Stimulated activated CD8-positive, alpha-beta memory T cell treated with anti-CD3 and anti-CD28 coated beads, Interleukin-15, amount 100 ng/mL, for 24 hours (primary cell): ENCODE measurements around the gene C2orf49.
A peak's percentile ranks its signal among the peaks of the same experiment; 100 is the strongest.

ENCODE experiments used
- DNase-seq: peaks from one replicate; pipeline ENCODE4 v3.0.0-alpha.2; 2020; ENCODE audit warnings: low read depth

The C2orf49 gene

DNA sequence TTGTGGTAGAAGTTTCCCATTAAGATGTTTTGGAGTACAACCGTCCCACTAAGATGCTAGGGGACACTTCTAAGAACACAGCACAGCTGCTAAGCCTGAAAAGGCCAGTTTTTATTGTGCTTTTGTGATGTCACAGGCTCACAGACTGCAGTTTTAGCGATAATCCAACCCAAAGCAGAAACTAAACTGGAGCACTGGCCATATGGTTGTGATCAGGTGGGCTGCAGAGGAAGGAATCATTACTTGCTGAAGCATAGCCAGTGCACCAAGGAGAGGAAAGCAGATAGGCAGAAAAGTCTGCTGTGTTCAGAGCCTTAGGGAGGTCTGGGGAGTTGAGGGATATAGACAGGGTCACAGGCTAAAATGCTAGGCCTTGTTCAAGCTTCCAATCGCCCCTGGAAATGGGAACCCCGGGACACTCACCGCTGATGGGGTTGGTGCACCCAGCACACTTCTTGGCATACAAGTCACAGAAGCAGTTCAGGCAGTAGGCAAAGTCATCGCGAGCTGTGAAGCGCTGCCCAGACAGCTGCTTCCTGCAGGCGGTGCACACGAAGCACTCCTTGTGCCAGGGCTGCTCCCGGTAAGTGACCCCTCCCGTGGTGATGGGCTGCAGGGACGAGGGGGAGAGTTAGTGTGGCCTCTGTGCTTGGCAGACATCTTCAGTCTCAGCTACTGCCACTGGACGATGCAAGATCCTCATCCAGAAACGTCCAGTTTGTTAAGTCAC, 25.7 kb downstream of the C2orf49 start:
- DNase-seq = no peak

DNA sequence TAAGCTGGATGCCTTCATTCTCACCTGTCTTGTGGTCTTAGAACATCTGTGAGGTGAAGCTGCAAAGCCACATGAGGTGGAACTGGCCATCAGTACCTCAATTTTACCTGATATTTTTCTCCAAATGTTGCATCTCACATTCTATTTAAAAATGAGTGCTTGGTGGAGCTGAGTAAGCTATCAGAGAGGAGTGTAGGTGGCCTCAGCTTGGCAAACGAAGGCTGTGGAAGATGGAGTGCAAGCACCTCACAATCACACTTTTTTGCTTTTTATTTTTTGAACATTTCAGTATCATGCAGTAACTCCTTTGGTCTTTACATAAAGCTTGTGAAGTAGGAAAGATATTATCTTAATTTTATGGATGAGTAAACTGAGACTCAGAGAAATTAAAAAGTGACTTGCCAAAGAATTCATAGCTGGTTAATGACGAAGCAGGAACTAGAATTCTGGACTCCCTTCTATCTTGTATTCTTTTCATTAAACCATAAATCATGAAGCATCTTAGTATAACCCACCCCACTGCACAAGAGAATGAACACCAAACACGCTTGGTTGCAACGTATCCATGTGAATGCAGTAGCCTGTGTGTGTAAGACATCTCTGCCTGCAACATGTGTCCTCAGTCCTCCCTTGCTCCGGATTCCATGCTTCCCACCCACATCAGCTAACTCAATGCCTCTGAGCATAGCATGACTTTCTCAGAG, 27.2 kb downstream of the C2orf49 start:
- DNase-seq = no peak

DNA sequence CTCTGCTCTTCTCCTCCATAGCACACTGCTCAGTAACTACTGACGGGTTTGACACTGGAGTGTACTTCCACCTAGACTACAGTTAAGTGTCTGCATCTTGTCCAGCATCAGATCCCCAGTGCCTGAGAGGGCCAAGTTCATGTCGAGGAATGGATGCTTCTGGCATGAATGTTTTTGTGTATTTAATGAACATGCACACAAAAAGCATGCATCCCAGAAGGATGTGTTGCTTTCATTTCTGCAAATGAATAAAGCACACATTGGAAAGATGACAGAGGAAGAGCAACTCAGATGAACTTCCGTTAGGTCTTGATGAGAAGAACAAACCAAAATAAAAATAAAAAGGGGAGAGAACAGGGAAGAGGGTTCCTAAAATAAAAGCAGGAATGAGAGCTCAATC, 27.9 kb downstream of the C2orf49 start:
- DNase-seq = no peak

DNA sequence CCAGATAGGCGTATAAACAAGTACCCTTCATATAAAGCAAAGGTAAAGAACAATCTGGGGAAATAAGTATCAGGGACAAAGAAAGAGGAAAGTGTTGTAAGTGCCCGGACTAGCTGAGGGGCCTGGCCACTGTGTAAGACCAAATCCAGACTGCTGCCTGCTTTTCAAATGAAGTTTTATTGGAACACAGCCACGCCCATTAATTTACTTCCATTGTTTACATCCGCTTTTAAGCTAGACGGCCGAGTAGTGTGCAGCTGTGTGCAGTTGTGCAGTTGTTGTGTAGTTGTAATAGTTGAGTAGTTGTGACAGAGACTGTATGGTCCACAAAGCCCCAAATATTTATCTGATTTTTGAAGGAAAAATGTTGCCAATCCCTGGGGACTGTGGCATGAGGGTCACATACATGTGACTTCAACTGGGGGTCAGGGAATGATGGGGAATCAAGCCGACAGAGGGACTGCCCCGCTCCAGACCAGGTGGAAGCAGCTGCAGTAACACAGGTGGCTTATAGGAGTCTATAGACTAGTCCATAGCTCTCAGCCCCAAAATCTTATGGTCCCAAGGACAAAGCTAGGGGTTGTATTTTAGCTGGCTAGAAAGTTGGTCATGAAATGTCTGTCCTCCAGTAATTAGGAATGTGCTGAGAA, 31.5 kb downstream of the C2orf49 start:
- no peak for DNase-seq

DNA sequence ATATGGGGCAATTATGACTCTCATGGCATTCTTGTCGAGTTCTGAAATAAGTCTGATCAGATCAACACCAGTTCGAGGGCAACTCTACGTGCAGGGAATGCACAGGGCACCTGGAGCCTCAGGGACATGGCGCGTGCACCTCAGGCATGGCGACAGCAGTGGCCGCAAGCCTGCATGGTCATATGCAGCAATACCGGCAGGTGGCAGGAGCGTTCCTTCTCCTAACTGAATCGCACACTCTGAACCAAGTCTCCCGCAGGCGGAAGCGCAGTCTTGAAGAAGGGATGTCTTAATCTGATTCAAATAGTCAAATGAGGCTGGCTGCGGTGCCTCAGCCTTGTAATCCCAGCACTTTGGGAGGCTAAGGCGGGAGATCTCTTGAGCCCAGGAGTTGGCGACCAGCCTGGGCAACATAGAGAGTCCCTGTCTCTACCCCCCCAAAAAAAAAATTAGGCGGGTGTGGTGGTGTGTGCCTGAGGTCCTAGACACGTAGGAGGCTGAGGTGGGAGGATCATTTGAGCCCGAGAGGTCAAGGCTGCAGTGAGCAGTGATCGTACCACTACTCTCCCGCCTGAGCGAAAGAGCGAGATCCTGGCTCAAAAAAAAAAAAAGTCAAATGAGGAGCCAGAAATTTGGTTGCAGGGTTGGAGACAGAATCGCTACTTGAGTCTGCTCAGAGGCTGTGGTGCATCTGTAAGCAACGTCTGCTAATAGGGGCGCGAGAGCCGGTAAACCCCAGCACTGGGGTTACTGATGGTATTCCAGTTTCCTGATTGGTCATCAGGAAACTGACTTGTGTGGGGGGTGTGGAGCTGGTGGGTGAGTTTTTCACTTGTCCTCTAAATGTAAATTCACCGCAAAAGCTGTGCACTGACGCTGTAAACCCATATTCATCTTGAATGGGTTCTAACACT, 32.7 kb downstream of the C2orf49 start:
- peak; percentile 57 for DNase-seq

DNA sequence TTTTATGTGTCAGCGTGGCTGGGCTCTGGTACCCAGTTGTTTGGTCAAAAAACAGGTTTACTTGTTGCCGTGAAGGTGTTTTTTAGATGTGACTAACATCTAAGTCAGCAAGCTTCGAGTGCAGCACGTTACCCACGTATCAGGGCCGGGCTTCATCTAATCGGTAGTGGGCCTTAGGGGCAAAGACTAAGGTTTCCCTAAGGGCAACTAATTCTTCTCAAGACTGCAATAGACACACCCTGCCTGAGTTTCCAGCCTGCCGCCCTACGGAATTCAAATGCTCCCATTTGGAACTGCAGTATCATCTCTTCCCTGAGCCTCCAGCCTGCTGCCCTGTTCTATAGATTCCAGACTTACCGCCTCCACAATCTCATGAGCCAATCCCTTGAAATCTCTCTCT, 33.8 kb downstream of the C2orf49 start:
- DNase-seq = no peak

DNA sequence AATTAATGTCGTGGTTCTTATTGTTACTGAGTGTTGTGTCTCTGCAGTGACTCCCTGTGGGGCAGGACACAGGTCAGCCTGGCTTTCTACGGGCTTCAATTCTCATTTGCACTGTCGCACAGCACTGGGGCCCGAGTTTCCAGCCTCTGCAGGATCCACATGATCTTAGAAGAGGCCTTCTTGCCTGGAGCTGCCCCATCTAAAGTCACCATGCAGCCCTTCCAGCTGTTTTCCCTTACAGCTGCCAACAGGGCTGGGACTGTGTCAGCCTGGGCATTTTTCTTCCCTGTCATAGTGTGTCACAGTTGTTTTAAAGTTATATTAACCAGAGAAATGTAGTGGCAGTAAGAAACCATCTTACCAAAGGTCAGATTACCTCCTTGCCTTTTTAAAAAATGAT, 34.5 kb downstream of the C2orf49 start:
- DNase-seq = no peak

DNA sequence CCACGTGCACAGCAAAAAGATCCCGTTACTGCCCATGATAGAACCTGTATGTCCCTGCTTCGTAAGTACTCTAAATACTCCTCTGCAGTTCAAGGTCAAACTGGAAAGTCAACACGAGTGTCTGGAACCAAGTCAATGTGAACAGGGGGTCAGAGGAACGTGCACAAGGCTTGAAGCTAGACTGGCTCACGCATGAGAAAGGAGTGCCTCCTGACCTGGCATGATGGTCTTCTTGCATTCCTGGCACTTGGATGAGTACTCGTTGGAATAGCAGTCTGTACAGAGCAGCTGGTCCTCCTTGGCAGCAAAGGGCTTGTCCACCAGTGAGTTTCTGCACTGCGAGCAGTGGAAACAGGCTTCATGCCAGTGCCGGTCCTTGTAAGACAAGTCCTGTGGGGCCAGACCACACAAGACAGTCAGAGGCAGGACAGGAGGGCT, 36.0 kb downstream of the C2orf49 start:
- no peak for DNase-seq

DNA sequence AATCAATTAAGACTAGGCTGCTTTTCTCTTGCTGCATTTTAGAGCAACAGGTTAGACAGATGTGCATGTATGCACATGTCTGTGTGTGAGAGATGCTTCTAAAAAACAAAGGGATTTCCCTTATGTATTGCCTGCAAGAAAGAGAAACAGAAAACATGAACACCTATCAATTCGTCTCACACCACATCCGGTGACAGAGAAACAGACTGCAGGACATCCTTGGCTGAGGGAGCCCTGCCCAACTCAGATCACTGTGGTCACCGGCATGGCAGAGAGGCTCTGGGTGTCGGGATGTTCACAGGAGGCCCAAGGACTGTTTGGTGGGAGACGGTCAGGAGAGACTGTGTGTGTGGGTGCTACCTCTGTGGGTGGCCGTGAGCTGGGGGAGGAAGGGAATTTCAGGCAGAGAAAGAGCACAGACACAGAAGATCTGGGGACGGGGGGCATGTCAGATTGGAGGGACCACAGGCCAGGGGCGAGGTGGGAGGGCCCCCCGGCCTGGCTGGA, 36.6 kb downstream of the C2orf49 start:
- no peak for DNase-seq

DNA sequence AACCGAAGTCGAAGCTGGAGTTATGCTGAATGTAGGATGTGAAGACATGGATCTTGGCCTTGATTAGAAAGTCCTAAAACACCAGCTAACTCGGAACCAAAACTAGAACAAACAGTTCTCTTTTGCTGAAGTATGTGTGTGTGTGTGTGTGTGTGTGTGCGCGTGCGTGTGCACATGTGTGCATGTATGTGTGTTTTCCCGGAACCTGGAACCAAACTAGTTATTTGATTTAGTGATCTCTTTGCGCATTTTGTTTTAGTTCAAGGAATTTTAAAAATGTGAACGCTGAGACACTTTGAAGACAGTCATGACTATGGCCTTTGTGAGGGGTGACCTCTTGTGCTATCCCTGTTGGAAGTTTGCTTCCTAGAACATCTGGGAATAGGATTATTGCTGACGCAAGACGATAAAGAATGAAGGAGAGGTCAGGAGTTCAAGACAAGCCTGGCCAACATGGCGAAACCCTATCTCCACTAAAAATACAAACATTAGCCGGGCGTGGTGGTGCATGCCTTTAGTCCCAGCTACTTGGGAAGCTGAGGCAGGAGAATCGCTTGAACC, 37.7 kb downstream of the C2orf49 start:
- no peak for DNase-seq

DNA sequence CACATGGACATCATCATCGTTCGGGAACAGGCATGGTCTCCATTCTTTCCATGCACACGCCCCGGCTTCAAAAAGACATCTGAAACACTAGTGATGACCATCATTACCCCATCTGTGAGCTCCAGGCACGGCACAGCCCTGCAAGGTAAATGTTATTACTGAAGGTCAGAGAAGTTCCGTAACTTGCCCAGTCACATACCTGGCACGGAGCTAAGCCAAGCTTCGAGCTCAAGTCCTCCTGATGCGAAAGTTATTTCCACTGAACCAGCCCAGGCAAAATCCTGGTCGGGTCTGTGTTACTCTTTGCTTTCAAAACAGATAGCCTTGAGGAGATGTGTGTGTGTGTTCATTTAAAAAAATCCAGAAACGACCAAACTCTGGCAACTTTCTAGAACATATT, 38.7 kb downstream of the C2orf49 start:
- DNase-seq = no peak

DNA sequence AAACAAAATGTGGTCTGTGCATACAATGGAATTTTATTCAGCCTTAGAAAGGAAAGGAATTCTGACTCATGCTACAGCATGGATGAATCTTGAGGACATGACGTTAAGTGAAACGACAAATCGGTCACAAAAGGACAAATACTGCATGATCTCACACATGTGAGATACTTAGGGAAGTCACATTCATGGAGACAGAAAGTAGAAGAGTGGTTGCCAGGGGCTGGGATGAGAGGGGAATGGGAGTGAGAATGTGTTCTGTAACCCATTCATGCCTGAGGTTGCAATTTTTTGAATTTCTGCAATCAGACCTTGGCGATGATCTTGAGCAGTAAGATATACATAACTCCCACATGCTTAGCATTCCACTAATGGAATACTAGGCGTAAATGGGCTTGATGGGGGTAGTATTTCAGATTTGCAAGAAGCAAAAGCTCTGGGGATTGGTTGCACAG, 39.5 kb downstream of the C2orf49 start:
- DNase-seq = no peak

DNA sequence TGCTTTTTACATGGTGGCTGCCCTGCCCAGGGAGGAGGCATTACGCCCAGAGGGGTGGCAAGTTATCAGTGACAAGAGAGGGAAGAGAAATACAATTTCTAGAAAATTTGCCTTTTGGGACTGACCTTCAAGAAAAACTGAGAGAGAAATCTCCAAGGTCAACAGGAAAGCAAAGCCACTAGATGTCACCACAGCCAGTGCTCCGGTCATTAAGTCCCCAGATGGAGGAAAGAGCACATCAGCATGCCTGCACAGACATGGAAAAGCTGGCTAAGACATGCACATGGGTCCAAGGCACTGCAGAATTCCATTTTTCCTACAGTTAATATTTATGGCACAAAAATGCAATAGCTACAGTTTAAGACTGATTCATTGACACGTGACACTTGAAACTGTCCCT, 40.5 kb downstream of the C2orf49 start:
- DNase-seq = no peak

DNA sequence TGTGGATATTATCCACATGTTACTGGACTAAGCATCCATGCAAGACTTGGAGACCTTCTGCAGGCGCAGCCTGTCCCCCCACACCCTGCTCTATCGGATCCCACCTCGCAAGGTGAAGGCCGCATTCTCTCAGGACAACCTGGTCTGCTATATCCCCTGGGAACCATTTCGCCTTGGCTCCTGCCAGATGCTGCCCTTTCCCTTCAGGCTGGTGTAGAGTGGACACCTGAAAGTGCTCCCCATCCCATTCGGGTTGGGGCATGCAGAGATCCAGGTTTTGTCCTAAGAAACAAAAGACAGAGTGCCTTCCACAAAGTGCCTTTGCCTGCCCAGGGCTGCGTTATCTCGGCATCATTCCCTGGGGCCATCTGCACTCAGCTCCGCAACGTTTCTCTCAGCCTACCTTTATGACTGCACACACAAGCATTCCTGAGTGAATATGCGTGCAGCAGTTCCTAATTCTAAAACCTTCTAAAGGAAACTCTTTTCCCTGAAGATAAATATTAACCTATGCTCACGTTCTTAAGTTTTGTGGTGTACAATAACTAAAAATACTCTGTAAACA, 41.0 kb downstream of the C2orf49 start:
- no peak for DNase-seq

DNA sequence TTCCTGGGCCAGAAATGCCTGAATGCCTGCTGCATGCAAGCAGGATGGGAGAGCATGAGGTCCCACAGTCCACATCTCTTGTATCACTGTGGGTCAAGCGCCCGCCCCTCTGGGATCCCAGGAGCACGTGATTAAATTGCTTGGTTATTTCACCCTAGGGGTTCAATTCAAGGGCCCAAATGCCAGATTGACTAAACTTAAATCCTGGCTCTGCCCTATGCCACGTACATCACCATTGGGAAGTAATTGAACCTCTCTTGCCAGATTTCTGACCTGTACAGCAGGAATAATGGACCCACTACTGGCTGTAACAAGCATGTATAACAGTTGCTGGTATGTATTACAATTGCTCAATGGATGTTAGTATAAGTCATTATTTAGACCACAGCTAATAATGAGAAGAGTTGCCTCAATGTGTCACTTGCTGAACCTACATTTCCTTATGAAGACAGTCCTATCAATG, 41.6 kb downstream of the C2orf49 start:
- no peak for DNase-seq

DNA sequence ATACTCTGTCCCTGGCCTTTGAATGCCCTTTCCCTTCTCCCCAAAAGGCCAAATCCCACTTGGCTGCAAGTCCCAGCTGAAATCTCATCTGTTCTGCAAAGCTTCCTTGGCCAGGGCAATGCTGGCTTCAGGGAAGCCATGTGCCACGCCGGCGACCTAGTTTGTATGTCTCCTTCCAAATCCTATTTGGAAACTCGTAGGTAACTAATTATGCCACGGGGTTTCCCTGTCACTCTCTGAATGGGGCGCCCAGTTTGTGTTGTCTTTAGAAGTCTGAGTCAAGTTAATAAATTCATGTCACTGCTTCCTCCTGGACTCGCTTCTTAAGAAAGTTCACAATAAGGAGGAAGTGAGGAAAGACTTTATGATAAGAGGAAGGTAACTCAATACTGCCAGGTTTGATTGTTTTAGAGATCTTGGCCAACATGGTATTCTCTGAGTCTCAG, 42.4 kb downstream of the C2orf49 start:
- no peak for DNase-seq

DNA sequence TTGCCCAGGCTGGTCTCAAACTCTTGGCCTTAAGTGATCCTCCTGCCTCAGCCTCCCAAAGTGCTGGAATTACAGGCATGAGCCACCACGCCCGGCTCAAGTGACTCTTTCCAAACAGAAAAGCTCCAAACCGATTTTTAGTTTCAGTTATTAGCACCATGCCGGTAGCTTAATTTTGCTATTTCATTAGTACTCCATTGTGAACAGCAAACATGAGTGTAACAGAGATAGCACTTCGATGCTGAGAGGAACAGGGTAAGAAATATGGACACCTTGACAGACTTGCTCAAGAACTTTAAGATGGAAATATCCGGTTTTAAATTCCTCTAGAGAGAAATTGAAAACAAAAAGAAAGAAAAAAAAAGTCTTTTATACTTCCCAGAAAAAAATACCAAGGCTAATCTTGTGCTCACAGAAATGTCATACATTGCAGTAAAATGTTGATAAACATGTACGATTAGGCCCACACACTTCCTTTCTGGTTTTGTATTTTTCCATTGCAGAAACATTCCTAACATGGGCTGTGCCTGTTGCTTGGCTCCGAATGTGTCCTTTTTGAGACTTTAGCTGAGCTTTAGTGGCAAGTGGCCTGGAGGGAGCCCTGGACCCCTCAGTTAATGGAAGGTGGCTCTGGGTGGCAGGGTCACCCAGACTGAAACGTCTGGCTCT, 43.2 kb downstream of the C2orf49 start:
- no peak for DNase-seq

DNA sequence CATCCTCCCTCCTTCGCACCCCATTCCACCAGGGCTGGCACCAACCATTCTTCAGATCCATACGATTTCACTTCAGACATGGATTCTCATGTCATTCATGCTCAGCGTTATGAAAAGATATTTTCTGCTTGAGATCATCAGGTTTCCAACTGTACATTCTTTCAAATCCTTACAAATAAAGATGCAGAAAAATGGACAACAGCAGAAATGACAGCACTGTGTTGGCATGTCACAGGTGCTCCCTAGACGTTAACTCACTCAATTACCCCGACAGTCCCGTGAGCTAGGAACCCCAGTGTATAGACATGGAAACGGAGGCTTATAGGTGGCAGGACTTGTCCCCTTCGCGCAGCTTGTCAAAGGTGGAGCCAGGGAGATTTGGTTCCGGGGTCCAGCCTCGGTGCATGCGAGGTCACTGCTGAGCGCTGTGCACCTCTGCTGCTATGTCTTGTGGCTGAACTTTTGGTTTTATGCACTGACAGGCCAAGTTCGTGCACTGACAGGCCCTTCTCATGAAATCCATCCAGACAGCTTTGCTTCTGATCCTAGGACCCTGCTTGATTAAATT, 43.8 kb downstream of the C2orf49 start:
- DNase-seq = no peak

DNA sequence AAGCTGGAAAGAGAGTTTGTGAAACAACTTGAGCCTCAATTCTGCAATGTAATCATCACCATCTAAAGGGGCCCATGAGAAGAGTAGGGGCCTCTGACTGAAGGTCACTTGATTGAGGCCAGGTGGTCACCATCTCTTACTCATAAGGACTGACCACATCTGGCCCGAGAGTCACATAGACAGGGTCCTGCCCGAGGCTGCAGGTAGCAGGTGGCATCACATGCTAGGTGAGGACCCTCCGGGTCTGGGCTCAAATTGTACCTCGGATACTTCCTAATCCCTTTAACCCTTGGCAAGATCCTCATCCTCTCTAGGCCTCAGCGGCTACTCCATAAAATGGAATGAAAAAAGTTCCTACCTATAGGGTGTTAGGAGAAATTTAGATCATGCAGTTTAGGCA, 44.8 kb downstream of the C2orf49 start:
- DNase-seq = no peak
